Left forelimb (tissue), 1 donor: ENCODE data around the gene ZNF581.

Source experiments
- DNase-seq: peaks from one replicate; pipeline ENCODE4 v3.0.0-alpha.2; 2018; ENCODE audit warnings: low spot score

Gene ZNF581

DNA sequence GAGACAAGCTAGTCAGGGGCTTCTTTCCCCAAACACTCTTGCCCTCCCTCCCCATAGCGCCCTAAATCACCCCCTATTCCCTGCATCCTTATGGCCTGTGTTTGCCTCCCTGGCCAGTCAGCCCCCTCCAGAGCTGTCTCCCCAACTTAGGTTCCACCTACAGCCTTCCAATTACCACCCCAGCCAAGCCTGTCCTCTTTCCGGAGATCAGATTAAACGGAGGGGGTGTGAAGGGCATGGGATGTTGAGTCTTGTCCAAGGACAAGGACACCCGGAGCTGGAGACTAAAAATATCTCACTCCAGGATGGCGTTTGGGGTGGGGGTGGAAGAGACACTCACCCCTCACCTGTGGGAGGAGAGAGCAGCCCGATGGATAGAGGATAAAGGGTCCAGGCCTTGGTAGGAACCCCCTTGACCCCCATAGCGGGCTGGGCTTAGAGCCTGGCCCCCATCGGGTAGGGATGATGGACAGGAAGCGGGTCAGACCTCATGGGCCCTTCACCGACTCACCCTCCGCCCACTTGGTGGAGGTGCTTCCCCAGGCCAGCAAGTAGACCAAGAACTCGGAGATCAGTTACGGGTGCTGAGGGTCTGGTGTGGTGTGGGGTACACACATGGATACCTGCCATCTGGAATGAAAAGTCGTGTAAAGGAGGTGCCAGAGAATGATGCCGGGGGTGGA, 32.0 kb upstream of the ZNF581 start:
- DNase-seq: no peak

DNA sequence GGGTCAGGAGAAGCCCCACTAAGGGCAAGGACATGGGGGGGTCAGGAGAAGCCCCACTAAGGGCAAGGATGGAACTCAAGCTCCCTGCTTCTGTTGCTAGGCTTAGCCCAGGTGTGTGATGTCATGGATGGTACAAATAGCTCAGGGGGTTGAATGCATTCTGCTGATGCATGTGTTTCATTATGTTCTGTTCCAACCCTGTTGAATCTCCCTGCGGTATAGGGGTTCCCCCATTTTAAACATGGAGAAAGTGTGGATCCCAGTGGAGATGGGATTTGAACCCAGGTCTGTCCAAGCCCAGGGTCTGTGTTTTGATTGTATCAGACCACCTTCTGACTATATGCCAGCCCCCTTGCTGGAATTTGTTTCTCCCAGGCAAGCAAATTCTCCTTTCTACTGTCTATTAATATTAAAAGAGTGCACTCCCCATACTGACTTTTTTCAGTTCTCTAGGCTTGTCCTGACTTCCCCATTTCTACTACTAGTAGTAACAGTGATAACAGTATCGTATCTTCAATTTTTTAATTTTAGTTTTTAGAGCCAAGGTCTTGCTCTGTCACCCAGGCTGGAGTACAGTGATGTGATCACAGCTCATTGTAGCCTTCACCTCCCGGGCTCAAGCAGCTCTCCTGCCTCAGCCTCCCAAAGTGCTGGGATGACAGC, 31.3 kb upstream of the ZNF581 start:
- no peak for DNase-seq

DNA sequence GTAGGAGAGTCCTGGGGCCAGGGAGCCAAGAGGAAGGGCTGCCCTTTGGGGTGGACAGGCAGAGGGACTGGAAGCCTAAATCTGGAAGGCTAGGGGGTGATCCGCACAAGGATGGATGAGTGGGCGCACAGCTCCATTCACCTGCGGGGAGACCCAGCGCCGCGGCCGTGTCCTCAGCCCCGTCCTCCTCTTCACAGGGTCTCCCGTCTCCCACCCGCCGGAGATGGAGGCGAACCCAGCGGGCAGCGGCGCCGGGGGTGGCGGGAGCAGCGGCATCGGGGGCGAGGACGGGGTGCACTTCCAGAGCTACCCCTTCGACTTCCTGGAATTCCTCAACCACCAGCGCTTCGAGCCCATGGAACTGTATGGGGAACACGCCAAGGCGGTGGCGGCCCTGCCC, 30.1 kb upstream of the ZNF581 start:
- no peak for DNase-seq

DNA sequence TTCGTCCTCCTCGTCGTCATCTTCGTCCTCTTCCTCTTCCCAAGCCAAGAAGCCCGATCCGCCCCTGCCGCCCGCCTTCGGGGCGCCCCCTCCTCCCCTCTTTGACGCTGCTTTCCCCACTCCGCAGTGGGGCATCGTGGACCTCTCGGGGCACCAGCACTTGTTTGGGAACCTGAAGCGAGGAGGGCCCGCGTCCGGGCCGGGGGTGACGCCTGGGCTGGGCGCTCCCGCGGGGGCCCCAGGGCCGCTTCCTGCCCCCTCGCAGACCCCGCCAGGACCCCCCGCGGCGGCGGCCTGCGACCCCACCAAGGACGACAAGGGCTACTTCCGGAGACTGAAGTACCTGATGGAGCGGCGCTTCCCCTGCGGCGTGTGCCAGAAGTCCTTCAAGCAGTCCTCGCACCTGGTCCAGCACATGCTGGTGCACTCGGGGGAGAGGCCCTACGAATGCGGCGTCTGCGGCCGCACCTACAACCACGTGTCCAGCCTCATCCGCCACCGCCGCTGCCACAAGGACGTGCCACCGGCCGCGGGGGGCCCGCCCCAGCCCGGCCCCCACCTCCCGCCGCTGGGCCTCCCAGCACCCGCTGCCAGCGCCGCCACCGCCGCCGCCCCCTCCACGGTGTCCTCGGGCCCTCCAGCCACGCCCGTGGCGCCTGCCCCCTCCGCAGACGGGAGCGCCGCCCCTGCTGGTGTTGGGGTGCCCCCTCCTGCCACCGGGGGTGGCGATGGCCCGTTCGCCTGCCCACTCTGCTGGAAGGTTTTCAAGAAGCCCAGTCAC, 29.3 kb upstream of the ZNF581 start:
- DNase-seq: no peak

DNA sequence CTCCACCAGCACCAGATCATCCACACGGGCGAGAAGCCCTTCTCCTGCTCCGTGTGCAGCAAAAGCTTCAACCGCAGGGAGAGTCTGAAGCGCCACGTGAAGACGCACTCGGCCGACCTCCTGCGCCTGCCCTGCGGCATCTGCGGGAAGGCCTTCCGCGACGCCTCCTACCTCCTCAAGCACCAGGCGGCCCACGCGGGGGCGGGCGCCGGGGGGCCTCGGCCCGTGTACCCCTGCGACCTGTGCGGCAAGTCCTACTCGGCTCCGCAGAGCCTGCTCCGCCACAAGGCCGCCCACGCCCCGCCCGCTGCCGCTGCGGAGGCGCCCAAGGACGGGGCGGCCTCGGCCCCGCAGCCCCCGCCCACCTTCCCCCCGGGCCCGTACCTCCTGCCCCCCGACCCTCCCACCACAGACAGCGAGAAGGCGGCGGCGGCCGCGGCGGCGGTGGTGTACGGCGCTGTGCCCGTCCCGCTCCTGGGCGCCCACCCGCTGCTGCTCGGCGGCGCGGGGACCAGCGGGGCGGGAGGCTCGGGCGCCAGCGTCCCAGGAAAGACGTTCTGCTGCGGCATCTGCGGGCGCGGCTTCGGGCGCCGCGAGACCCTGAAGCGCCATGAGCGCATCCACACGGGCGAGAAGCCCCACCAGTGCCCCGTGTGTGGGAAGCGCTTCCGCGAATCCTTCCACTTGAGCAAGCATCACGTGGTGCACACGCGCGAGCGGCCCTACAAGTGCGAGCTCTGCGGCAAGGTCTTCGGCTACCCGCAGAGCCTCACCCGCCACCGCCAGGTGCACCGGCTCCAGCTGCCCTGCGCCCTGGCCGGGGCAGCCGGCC, 28.5 kb upstream of the ZNF581 start:
- DNase-seq: no peak

DNA sequence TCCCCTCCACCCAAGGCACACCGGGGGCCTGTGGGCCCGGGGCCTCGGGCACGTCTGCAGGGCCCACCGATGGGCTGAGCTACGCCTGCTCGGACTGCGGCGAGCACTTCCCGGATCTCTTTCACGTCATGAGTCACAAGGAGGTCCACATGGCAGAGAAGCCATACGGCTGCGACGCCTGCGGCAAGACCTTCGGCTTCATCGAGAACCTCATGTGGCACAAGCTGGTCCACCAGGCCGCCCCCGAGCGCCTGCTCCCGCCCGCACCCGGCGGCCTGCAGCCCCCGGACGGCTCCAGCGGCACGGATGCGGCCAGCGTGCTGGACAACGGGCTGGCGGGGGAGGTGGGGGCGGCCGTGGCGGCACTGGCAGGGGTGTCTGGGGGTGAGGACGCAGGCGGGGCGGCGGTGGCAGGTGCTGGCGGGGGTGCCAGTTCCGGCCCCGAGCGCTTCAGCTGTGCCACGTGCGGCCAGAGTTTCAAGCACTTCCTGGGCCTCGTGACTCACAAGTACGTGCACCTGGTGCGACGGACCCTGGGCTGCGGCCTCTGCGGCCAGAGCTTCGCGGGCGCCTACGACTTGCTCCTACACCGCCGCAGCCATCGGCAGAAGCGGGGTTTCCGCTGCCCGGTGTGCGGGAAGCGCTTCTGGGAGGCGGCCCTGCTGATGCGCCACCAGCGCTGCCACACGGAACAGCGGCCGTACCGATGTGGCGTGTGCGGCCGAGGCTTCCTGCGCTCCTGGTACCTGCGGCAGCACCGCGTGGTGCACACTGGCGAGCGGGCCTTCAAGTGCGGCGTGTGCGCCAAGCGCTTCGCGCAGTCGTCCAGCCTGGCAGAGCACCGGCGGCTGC, 27.7 kb upstream of the ZNF581 start:
- no peak for DNase-seq

DNA sequence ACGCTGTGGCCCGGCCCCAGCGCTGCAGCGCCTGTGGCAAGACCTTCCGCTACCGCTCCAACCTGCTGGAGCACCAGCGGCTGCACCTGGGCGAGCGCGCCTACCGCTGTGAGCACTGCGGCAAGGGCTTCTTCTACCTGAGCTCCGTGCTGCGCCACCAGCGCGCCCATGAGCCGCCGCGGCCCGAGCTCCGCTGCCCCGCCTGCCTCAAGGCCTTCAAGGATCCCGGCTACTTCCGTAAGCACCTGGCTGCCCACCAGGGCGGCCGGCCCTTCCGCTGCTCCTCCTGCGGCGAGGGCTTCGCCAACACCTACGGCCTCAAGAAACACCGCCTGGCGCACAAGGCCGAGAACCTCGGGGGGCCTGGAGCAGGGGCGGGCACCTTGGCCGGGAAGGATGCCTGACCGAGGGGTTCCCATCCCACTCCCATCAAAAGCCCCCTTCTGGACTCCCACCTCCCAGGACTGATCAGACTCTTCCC, 27.0 kb upstream of the ZNF581 start:
- no peak for DNase-seq

DNA sequence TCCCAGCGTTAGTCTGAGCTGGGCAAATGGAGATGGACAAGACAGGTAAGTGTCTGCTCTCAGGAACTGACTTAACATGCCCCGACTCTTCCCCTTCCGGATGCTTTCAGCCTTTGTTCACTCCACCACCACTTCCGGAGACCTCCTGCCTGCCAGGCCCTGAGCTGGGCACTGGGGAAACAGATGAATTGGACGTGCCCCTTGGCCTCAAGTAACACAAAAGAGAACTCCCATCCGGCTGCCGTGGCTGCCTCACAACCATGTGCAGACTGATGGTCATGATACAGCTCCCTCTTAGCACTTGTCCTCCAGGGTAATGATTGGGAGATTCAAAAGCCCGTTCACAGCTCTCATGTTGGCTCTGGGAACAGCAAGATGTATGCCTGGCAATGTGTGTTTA, 26.0 kb upstream of the ZNF581 start:
- DNase-seq: no peak

DNA sequence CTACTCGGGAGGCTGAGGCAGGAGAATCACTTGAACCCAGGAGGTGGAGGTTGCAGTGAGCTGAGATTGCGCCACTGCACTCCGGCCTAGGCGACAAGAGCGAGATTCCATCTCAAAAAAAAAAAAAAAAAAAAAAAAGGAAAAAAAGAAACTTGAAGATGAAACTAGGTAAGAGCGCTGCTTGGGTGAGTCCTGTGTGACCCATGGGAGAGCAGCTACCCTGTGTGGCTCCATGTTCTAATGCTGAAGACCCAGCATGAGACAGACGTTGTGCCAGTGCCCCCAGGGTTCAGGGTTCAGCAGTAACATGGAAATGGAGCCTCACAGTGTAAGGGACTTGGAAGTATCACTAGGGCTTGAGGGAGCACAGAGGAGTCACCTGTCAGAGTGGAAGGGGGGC, 25.0 kb upstream of the ZNF581 start:
- no peak for DNase-seq

DNA sequence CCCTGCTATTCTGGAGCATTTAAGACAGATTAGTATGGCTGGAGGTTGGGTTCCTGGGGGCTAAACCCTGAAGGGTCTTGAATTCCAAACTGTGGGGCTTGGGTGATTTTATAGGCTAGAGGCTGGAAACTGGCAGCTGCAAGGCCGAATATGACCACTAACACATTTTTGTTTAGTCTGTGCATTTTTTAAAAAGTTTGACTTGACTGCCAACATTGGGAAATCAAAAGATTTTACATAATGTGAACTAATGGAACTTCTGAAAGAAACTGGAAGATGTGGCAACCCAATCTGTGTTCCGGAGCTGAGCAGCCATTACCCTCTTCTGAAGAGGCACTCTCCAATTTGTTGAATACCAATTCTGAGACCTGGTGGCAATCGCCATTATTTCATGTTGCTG, 24.2 kb upstream of the ZNF581 start:
- DNase-seq: no peak

DNA sequence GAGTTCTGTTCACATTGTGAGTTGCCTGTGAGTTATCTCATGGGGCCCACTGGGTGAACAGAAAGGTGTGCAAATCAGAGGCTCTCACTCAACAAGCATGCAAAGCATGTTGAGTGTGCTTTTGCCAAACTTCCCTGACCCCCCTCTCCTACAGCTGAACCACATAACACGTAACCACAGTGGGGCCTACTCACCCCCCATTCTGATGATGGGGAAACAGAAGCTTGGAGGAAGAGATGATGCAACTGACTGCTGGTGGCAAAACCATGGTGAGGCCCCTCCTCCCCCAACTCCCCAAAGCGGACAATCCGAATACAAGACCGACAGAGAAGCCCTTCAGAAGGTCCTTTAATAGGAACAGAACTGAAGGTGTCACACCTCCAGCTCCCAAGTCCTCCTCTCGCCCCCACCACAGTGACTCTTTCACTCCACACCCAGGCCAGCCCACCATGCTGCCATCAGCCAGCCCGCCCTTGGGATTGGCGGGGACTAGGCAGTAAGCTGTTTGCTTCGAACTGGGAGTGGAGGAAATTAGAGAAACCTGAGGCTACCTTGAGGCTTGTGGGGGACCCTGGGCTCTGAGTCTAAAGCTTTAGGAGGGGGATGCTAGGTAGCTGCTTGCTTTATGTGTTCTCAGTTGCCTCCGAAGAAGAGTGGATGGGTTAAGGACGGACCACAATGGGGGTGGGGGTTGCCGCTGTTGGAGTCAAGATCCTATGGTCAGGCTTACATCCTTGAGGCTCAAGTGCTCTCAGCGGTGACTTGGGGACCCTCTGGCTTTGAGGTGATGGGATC, 22.8 kb upstream of the ZNF581 start:
- DNase-seq: no peak

DNA sequence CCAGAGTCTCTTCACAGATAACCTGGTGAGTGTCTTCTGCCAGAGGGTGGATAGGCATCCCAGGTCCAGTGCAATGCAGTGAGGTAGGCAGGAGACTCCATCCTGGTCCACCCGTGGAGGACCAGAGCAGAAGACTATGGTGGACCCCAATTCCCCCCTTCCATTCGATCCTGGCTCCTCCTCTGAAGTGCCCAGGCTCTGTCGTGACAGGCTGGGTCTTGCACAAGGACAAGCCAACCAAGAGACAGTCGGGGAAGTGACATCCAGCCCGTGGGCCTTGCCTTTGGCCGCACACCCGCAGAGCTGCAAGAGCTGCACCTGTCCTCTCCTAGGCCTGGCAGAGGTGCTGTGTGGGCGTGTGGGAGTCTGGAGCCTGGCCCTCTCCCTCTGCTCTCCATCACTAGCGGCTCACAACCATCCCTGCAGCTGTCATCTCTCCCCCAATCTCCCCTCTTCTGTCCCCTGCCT, 22.2 kb upstream of the ZNF581 start:
- DNase-seq: no peak

DNA sequence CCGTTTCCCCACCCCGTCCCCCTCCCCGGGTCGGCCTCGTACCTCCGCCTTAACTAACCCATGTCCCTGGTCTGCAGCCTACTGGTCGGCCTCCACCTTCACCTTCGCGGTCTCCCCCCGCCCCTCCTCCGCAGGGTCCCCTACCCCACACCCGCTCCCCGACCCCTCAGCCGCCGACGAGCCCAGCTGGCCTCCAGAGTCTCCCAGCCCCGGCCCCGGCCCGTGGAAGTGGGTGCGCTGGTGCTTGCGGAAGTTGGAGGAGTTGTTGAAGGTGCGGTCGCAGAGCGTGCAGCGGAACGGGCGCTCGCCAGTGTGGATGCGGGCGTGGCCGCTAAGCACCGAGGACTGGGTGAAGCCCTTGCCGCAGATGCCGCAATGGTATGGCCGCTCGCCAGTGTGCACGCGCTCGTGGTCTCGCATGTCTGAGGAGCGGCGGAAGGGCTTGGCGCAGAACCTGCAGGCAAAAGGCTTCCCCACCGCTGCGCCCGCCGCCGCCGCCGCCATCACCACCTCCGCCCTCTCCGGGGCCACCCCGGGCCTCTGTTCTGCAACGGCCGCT, 21.7 kb upstream of the ZNF581 start:
- no peak for DNase-seq

DNA sequence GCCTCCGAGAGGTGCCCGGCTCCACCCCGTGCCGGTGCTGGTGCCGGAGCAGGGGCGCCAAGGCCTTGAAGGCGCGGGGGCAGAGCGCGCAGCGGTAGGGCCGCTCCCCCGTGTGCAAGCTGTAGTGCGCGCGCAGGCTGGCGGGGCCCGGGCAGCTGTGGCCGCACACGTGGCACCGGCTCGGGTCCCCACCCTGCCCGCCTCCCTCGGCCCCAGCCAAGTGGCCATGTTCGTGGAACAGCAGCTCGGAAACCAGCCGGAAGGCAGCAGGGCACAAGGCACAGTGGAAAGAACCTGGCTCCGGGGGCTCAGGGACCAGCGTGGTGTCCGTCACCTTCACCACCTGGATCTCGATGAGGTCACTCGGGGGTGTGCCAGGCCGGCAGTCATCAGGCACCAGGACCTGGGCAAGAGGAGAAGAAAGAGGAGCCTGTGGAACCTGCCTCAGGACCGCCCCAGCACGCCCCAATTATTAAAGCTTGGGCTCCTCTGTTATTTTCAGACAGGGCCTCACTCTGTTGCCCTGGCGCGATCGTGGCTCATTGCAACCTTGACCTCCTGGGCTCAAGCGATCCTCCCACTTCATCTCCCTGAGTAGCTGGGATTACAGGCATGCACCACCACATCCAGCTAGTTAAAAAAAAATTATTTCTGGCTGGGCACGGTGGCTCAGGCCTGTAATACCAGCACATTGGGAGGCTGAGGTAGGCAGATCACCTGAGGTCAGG, 21.0 kb upstream of the ZNF581 start:
- DNase-seq: no peak

DNA sequence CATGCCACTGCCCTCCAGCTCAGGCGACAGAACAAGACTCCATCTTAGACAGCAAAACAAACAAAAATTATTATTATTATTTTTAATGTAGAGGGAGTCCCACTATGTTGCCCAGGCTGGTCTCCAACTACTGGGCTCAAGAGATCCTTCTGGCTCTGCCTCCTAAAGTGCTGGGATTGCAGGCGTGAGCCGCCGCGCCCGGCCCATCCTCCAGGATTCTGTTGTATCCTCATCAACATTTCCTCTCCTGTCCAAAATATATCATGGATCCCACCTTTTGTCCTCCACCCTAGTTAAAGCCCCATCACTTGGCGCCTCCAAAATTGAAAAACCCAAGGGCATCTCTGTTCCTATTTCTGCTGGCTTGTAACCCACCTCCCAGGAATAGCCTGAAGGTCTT, 20.3 kb upstream of the ZNF581 start:
- DNase-seq: no peak

DNA sequence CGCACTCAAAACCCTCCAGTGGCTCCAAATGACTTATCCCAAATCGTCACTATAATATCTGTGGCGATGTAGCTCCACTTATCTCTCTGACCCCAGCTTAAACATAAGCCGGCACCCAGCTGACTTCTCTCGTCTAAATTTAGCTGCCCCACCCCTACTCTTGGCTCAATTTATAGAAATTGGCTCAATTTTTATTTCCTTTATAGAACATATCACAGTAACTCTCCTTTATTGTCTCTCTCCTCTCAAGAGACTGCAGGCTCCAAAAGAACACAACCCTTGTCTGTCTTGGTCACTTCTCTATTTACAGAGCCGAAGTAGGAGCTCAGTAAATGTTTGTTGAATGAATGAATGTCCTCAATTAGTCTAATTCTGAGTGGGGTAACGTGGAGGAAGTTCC, 19.9 kb upstream of the ZNF581 start:
- no peak for DNase-seq

DNA sequence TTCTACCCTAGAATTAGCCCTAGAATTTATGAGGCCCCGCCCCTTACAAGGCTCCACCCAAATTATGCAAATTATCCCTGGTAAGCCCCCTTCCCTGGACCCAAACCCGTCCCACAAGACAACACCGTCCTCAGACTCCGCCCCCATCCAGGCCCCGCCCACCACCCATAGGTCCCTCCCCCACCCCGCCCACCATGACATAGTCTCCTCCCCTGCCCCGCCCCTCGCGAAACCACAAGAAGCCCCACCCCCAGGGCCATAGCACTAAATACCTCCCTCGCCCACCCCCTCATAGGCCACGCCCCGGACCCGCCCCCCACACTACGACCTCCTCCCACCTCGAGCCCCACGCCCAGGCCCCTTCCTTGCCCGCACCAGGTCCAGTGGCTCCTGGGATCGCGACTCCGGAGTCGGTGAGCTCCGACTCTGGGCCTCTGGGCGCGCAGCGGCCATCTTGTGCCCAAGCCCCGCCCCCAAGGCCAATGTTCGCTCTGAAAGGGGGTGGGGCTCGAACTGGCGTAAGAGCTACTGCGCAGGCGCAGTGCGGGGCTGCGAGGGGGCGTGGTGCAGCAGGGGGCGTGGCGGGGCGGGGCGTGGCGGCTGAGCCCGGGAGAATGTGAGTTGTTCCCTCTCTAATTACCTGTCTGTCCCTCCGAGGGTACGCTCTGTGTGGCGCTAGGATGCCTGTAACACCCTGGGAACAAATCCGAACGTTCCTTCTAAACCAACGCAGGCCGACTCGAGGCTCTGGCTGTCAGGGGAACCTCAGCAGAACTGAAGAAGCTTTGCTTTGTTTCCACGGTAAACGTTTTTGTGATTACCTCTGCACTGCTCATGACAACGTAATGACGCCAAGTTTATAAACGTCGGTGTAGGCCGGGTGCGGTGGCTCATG, 19.1 kb upstream of the ZNF581 start, which contains the start of gene ZNF784:
Gene ZNF784 (minus strand): TSS at position 458 of the 895 bp plus-strand sequence. CDS start 5 bp downstream, at position 453.
- peak; percentile 96 for DNase-seq

DNA sequence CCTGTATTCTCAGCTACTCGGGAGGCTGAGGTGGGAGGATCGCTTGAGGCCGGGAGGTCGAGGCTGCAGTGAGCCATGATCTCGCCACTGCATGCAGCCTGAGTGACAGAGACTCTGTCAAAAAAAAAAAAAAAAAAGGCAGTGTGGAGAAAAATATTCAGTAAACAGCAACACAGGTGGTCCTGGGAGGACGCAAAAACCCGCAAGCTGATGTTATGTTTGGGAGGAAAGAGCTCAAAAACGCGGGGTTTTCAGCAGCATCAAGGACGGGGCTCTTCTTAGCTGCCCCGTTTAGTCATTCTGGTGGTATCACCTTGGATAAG, 18.5 kb upstream of the ZNF581 start:
- no peak for DNase-seq
